ENCODE data around the gene FAM43A. TPM values are rescaled to one million over a fixed set of nuclear protein-coding genes. Genes with fewer than 3 reads are reported as not detected.

Gene FAM43A
- total RNA-seq, 1 donor from 2014 or later = 18.0 TPM

GRCh38 chr3:194730365-194730764 lies 44.7 kb downstream of the FAM43A start:
- Histone ChIP-seq H3K36me3 (peaks cover 3% of the 10 kb centered on the region), H3K27ac (replicated peaks) (no peak overlapping the region), H3K4me1 (no peaks in the 10 kb centered on the region), H3K4me3 (no peak overlapping the region), H3K9me3 (replicated peaks) (peaks cover 11% of the 10 kb centered on the region), H3K27me3 (ENCODE audit: low read depth) (no peaks in the 10 kb centered on the region)
- intact Hi-C loops (cut with micrococcal nuclease) = no loop called here
- no peak for TF ChIP-seq CTCF (IDR thresholded peaks at IDR 0.05; ENCODE audit: borderline replicate concordance)
- DNase-seq = no peak

GRCh38 chr3:194731506-194732073 lies 45.9 kb downstream of the FAM43A start:
- no peak overlapping the region for H3K4me3 ChIP-seq
- intact Hi-C loops (cut with micrococcal nuclease) = no loop called here
- TF ChIP-seq CTCF (IDR thresholded peaks at IDR 0.05; ENCODE audit: borderline replicate concordance) = no peak
- H3K4me1 ChIP-seq = no peaks in the 10 kb centered on the region
- no peaks in the 10 kb centered on the region for H3K27me3 ChIP-seq (ENCODE audit: low read depth)
- peaks cover 3% of the 10 kb centered on the region for H3K36me3 ChIP-seq
- no peak for DNase-seq
- no peak overlapping the region for H3K27ac ChIP-seq (replicated peaks)
- H3K9me3 ChIP-seq (replicated peaks) = peaks cover 14% of the 10 kb centered on the region

GRCh38 chr3:194732617-194733016 lies 46.9 kb downstream of the FAM43A start:
- intact Hi-C loops (cut with micrococcal nuclease) = no loop called here
- no peak for DNase-seq

GRCh38 chr3:194736277-194736895 lies 50.7 kb downstream of the FAM43A start:
- H3K27me3 ChIP-seq (ENCODE audit: low read depth) = no peaks in the 10 kb centered on the region
- H3K9me3 ChIP-seq (replicated peaks) = peaks cover 14% of the 10 kb centered on the region
- peaks cover 33% of the 10 kb centered on the region for H3K4me1 ChIP-seq
- H3K4me3 ChIP-seq = no peak overlapping the region
- no peak for TF ChIP-seq CTCF (IDR thresholded peaks at IDR 0.05; ENCODE audit: borderline replicate concordance)
- intact Hi-C loops (cut with micrococcal nuclease) = no loop called here
- DNase-seq = no peak
- H3K27ac ChIP-seq (replicated peaks) = no peak overlapping the region
- H3K36me3 ChIP-seq = peaks cover 3% of the 10 kb centered on the region

More at GRCh38 chr3:194732617-194733016, 46.9 kb downstream of the FAM43A start:
- Histone ChIP-seq H3K9me3 (replicated peaks) (peaks cover 14% of the 10 kb centered on the region), H3K4me3 (no peak overlapping the region), H3K4me1 (no peaks in the 10 kb centered on the region), H3K36me3 (peaks cover 3% of the 10 kb centered on the region), H3K27ac (replicated peaks) (no peak overlapping the region), H3K27me3 (ENCODE audit: low read depth) (no peaks in the 10 kb centered on the region)
- TF ChIP-seq CTCF (IDR thresholded peaks at IDR 0.05; ENCODE audit: borderline replicate concordance) = no peak

- intact Hi-C loops (cut with micrococcal nuclease) = no loop called here
Observed at GRCh38 chr3:194736896-194737600, 51.4 kb downstream of the FAM43A start.

More at GRCh38 chr3:194736896-194737600, 51.4 kb downstream of the FAM43A start:
- Histone ChIP-seq H3K36me3 (peaks cover 3% of the 10 kb centered on the region), H3K9me3 (replicated peaks) (peaks cover 14% of the 10 kb centered on the region), H3K27ac (replicated peaks) (no peak overlapping the region), H3K4me1 (peaks cover 33% of the 10 kb centered on the region), H3K27me3 (ENCODE audit: low read depth) (no peaks in the 10 kb centered on the region), H3K4me3 (no peak overlapping the region)
- DNase-seq = no peak
- no peak for TF ChIP-seq CTCF (IDR thresholded peaks at IDR 0.05; ENCODE audit: borderline replicate concordance)

Other genes starting within 250 kb of the FAM43A start
- 99.2 TPM for gene ATP13A3, start 198.9 kb upstream of the FAM43A start, total RNA-seq
- gene TMEM44, start 52.5 kb upstream of the FAM43A start, total RNA-seq = 7.5 TPM
- 23.4 TPM for gene LSG1, start 13.7 kb upstream of the FAM43A start, total RNA-seq